Ecto neural progenitor cell (in vitro differentiated cells): ENCODE results near the gene TCF25.
"Not testable (repeated sequence)": the region's sequence is repeated elsewhere in the genome, so short reads cannot be mapped to it uniquely, and the experiment has no call there.

Source experiments
- DNase-seq: peaks from one replicate; pipeline ENCODE4 v3.0.0-alpha.2; 2018; ENCODE audit warnings: low spot score

TCF25 gene

GRCh38 chr16:89873109-89873971 lies at the start of gene TCF25:
Gene TCF25, plus strand, starts transcription at chr16:89873592. Its CDS starts 76 bp downstream, at chr16:89873668.
- DNase-seq = peak; percentile 97

GRCh38 chr16:89823824-89824148 lies 49.6 kb upstream of the TCF25 start:
- DNase-seq = not testable (repeated sequence)

GRCh38 chr16:89826531-89827382 lies 46.6 kb upstream of the TCF25 start:
- DNase-seq = no peak

GRCh38 chr16:89827383-89828198 lies 45.8 kb upstream of the TCF25 start:
- peak; percentile 79 for DNase-seq

GRCh38 chr16:89828199-89828869 lies 45.1 kb upstream of the TCF25 start, which contains the start of gene SPIRE2:
Gene SPIRE2, plus strand, starts transcription at chr16:89828475. Its CDS starts 76 bp downstream, at chr16:89828551.
- peak; percentile 91 for DNase-seq

GRCh38 chr16:89828870-89829629 lies 44.3 kb upstream of the TCF25 start:
- DNase-seq = no peak

GRCh38 chr16:89829630-89830437 lies 43.6 kb upstream of the TCF25 start:
- no peak for DNase-seq

GRCh38 chr16:89831810-89832328 lies 41.5 kb upstream of the TCF25 start:
- no peak for DNase-seq

- DNase-seq = not testable (repeated sequence)
Measured at GRCh38 chr16:89833664-89834363, 39.6 kb upstream of the TCF25 start.

GRCh38 chr16:89834813-89835363 lies 38.5 kb upstream of the TCF25 start:
- not testable (repeated sequence) for DNase-seq

GRCh38 chr16:89836484-89836883 lies 36.9 kb upstream of the TCF25 start:
- not testable (repeated sequence) for DNase-seq

- DNase-seq = no peak
Measured at GRCh38 chr16:89837014-89837546, 36.3 kb upstream of the TCF25 start.

- DNase-seq = no peak
Measured at GRCh38 chr16:89841275-89841674, 32.1 kb upstream of the TCF25 start.

GRCh38 chr16:89842471-89843408 lies 30.7 kb upstream of the TCF25 start:
- no peak for DNase-seq

- DNase-seq = no peak
Measured at GRCh38 chr16:89843409-89844350, 29.7 kb upstream of the TCF25 start.

GRCh38 chr16:89844739-89845339 lies 28.6 kb upstream of the TCF25 start:
- DNase-seq = no peak
